Measurements from ENCODE around the gene CRYGS. TPM values are rescaled to one million over a fixed set of nuclear protein-coding genes. Genes with fewer than 3 reads are reported as not detected.
"Not testable (repeated sequence)": the region's sequence is repeated elsewhere in the genome, so short reads cannot be mapped to it uniquely, and the experiment has no call there.

Gene CRYGS
- total RNA-seq, 2 donors from 2014 or later, result 2.7 to 4.3 TPM

- H3K36me3 Mint-ChIP-seq (ENCODE audit: low read depth), result peaks cover 5% of the 10 kb centered on the region
Observed at GRCh38 chr3:186571644-186572013, 27.4 kb upstream of the CRYGS start.

GRCh38 chr3:186570941-186571643 lies 26.9 kb upstream of the CRYGS start:
- Mint-ChIP-seq H3K4me3 (peak overlapping the region; percentile 96), H3K27me3 (no peaks in the 10 kb centered on the region), H3K27ac (peak overlapping the region; percentile 95), H3K4me1 (peaks cover 39% of the 10 kb centered on the region), H3K36me3 (ENCODE audit: low read depth) (peaks cover 5% of the 10 kb centered on the region)
- DNase-seq (no peak), ATAC-seq (no peak)
- no peaks in the 10 kb centered on the region for H3K9me3 ChIP-seq (ENCODE audit: control insufficient read depth, low read length, poor library complexity, severe bottlenecking)

More at GRCh38 chr3:186571644-186572013, 27.4 kb upstream of the CRYGS start:
- peaks cover 35% of the 10 kb centered on the region for H3K4me1 Mint-ChIP-seq
- peak overlapping the region; percentile 96 for H3K4me3 Mint-ChIP-seq
- peak overlapping the region; percentile 95 for H3K27ac Mint-ChIP-seq
- H3K27me3 Mint-ChIP-seq, result no peaks in the 10 kb centered on the region
- no peak for DNase-seq
- H3K9me3 ChIP-seq (ENCODE audit: control insufficient read depth, low read length, poor library complexity, severe bottlenecking), result no peaks in the 10 kb centered on the region
- ATAC-seq, result no peak

- peak; percentile 85 for ATAC-seq
- Mint-ChIP-seq H3K36me3 (ENCODE audit: low read depth) (peaks cover 2% of the 10 kb centered on the region), H3K4me1 (peaks cover 37% of the 10 kb centered on the region)
Observed at GRCh38 chr3:186570096-186570940, 26.1 kb upstream of the CRYGS start, which contains the start of gene DNAJB11. Gene DNAJB11 (plus strand): TSS chr3:186570720. CDS start chr3:186570898, 178 bp downstream.

GRCh38 chr3:186569779-186570095 lies 25.6 kb upstream of the CRYGS start:
- no peaks in the 10 kb centered on the region for H3K27me3 Mint-ChIP-seq
- ATAC-seq (no peak), DNase-seq (no peak)
- H3K4me1 Mint-ChIP-seq, result peaks cover 38% of the 10 kb centered on the region
- peaks cover 2% of the 10 kb centered on the region for H3K36me3 Mint-ChIP-seq (ENCODE audit: low read depth)
- H3K9me3 ChIP-seq (ENCODE audit: control insufficient read depth, low read length, poor library complexity, severe bottlenecking), result no peaks in the 10 kb centered on the region
- H3K4me3 Mint-ChIP-seq, result peak overlapping the region; percentile 96
- peak overlapping the region; percentile 95 for H3K27ac Mint-ChIP-seq

More at GRCh38 chr3:186570096-186570940, 26.1 kb upstream of the CRYGS start, which contains the start of gene DNAJB11:
- Mint-ChIP-seq H3K4me3 (peak within 1 kb of the TSS; percentile 96), H3K27me3 (no peaks in the 10 kb centered on the region), H3K27ac (peak within 1 kb of the TSS; percentile 95)
- no peaks in the 10 kb centered on the region for H3K9me3 ChIP-seq (ENCODE audit: control insufficient read depth, low read length, poor library complexity, severe bottlenecking)
- DNase-seq, result peak; percentile 93 to 97 (median 93)

- Mint-ChIP-seq H3K4me1 (peaks cover 36% of the 10 kb centered on the region), H3K27ac (peak overlapping the region; percentile 95), H3K4me3 (peak overlapping the region; percentile 96)
- H3K9me3 ChIP-seq (ENCODE audit: control insufficient read depth, low read length, poor library complexity, severe bottlenecking); ATAC-seq; H3K27me3 Mint-ChIP-seq; DNase-seq; H3K36me3 Mint-ChIP-seq (ENCODE audit: low read depth): not testable (repeated sequence)
Observed at GRCh38 chr3:186569361-186569760, 25.2 kb upstream of the CRYGS start.

GRCh38 chr3:186567072-186567921 lies 23.1 kb upstream of the CRYGS start, which contains the start of gene TBCCD1:
Gene TBCCD1 (minus strand): TSS chr3:186567339. CDS start chr3:186564329, 3,010 bp downstream.
- peaks cover 2% of the 10 kb centered on the region for H3K36me3 Mint-ChIP-seq (ENCODE audit: low read depth)
- peak; percentile 63 for ATAC-seq
- H3K4me3 Mint-ChIP-seq, result peak within 1 kb of the TSS; percentile 94
- H3K27ac Mint-ChIP-seq, result peak within 1 kb of the TSS; percentile 92
- peak; percentile 94 to 99 (median 95) for DNase-seq
- H3K9me3 ChIP-seq (ENCODE audit: control insufficient read depth, low read length, poor library complexity, severe bottlenecking), result no peaks in the 10 kb centered on the region
- peaks cover 38% of the 10 kb centered on the region for H3K4me1 Mint-ChIP-seq
- H3K27me3 Mint-ChIP-seq, result no peaks in the 10 kb centered on the region

- peak overlapping the region; percentile 92 for H3K27ac Mint-ChIP-seq
- DNase-seq (no peak), ATAC-seq (no peak)
- H3K27me3 Mint-ChIP-seq, result no peaks in the 10 kb centered on the region
- peak overlapping the region; percentile 94 for H3K4me3 Mint-ChIP-seq
- no peaks in the 10 kb centered on the region for H3K9me3 ChIP-seq (ENCODE audit: control insufficient read depth, low read length, poor library complexity, severe bottlenecking)
- H3K36me3 Mint-ChIP-seq (ENCODE audit: low read depth), result peaks cover 2% of the 10 kb centered on the region
- H3K4me1 Mint-ChIP-seq, result peaks cover 40% of the 10 kb centered on the region
Observed at GRCh38 chr3:186566772-186567071, 22.5 kb upstream of the CRYGS start.

- peaks cover 29% of the 10 kb centered on the region for H3K4me1 Mint-ChIP-seq
- DNase-seq (no peak), ATAC-seq (no peak)
- no peaks in the 10 kb centered on the region for H3K9me3 ChIP-seq (ENCODE audit: control insufficient read depth, low read length, poor library complexity, severe bottlenecking)
- no peaks in the 10 kb centered on the region for H3K27me3 Mint-ChIP-seq
- peak overlapping the region; percentile 5 for H3K4me3 Mint-ChIP-seq
- H3K27ac Mint-ChIP-seq, result no peak overlapping the region
- no peaks in the 10 kb centered on the region for H3K36me3 Mint-ChIP-seq (ENCODE audit: low read depth)
Observed at GRCh38 chr3:186564586-186564985, 20.4 kb upstream of the CRYGS start.

GRCh38 chr3:186552408-186553031 lies 8.3 kb upstream of the CRYGS start:
- Mint-ChIP-seq H3K4me3 (no peak overlapping the region), H3K27me3 (no peaks in the 10 kb centered on the region), H3K27ac (peak overlapping the region; percentile 11), H3K4me1 (peaks cover 13% of the 10 kb centered on the region), H3K36me3 (ENCODE audit: low read depth) (peaks cover 14% of the 10 kb centered on the region)
- H3K9me3 ChIP-seq (ENCODE audit: control insufficient read depth, low read length, poor library complexity, severe bottlenecking), result no peaks in the 10 kb centered on the region
- ATAC-seq (no peak), DNase-seq (no peak)

- Mint-ChIP-seq H3K4me3 (no peak overlapping the region), H3K4me1 (peaks cover 10% of the 10 kb centered on the region), H3K27ac (no peak overlapping the region), H3K27me3 (no peaks in the 10 kb centered on the region), H3K36me3 (ENCODE audit: low read depth) (peaks cover 10% of the 10 kb centered on the region)
- DNase-seq (no peak), ATAC-seq (no peak)
- H3K9me3 ChIP-seq (ENCODE audit: control insufficient read depth, low read length, poor library complexity, severe bottlenecking), result no peaks in the 10 kb centered on the region
Observed at GRCh38 chr3:186551387-186551786, 7.2 kb upstream of the CRYGS start.

- no peaks in the 10 kb centered on the region for H3K9me3 ChIP-seq (ENCODE audit: control insufficient read depth, low read length, poor library complexity, severe bottlenecking)
- H3K4me1 Mint-ChIP-seq, result peaks cover 10% of the 10 kb centered on the region
- H3K36me3 Mint-ChIP-seq (ENCODE audit: low read depth), result peaks cover 10% of the 10 kb centered on the region
- no peak for ATAC-seq
- no peak overlapping the region for H3K27ac Mint-ChIP-seq
- no peaks in the 10 kb centered on the region for H3K27me3 Mint-ChIP-seq
- no peak overlapping the region for H3K4me3 Mint-ChIP-seq
- no peak for DNase-seq
Observed at GRCh38 chr3:186549497-186549896, 5.3 kb upstream of the CRYGS start.

- peak overlapping the region; percentile 67 for H3K4me3 Mint-ChIP-seq
- H3K36me3 Mint-ChIP-seq (ENCODE audit: low read depth), result no peaks in the 10 kb centered on the region
- no peaks in the 10 kb centered on the region for H3K9me3 ChIP-seq (ENCODE audit: control insufficient read depth, low read length, poor library complexity, severe bottlenecking)
- DNase-seq (no peak), ATAC-seq (peak; percentile 37)
- H3K27ac Mint-ChIP-seq, result peak overlapping the region; percentile 74
- no peaks in the 10 kb centered on the region for H3K27me3 Mint-ChIP-seq
- H3K4me1 Mint-ChIP-seq, result peaks cover 11% of the 10 kb centered on the region
Observed at GRCh38 chr3:186540835-186541226, 3.3 kb downstream of the CRYGS start.
